Activated naive CD4-positive, alpha-beta T cell treated with anti-CD3 and anti-CD28 coated beads, Interleukin-2, amount 50 U/mL, for 72 hours (primary cell): ENCODE data around the gene ADAMTS15. TPM values are rescaled to one million over a fixed set of nuclear protein-coding genes. Genes with fewer than 3 reads are reported as not detected.

Experiments used
- ATAC-seq, 2 donors: fragments of 150-1000 bp; cut with Tn5 transposase; 2 replicates each; pipeline ENCODE4 v1.10.0; 2021; ENCODE audit warnings: mild to moderate bottlenecking in 2 of 2, moderate library complexity in 2 of 2
- DNase-seq, 2 donors: peaks; one replicate each; pipeline ENCODE4 v3.0.0; 2021 to 2022; ENCODE audit warnings: low spot score in 2 of 2
- H3K27ac Mint-ChIP-seq, 2 donors: one replicate each; pipeline ENCODE4 v1.8.0; 2022; ENCODE audit warnings: mild to moderate bottlenecking in 2 of 2, mixed read lengths in 2 of 2
- H3K36me3 Mint-ChIP-seq, 2 donors: one replicate each; pipeline ENCODE4 v1.8.0; 2022; ENCODE audit warnings: mixed read lengths in 2 of 2
- H3K9me3 Mint-ChIP-seq, 2 donors: one replicate each; pipeline ENCODE4 v1.8.0; 2022; ENCODE audit warnings: mixed read lengths in 2 of 2
- total RNA-seq, 2 donors: library from RNA; stranded (reverse); gene quantifications; one replicate each; pipeline ENCODE4 v1.2.3, GENCODE V29; 2022

The ADAMTS15 gene
- total RNA-seq, 2 donors from 2014 or later, result not detected

DNA sequence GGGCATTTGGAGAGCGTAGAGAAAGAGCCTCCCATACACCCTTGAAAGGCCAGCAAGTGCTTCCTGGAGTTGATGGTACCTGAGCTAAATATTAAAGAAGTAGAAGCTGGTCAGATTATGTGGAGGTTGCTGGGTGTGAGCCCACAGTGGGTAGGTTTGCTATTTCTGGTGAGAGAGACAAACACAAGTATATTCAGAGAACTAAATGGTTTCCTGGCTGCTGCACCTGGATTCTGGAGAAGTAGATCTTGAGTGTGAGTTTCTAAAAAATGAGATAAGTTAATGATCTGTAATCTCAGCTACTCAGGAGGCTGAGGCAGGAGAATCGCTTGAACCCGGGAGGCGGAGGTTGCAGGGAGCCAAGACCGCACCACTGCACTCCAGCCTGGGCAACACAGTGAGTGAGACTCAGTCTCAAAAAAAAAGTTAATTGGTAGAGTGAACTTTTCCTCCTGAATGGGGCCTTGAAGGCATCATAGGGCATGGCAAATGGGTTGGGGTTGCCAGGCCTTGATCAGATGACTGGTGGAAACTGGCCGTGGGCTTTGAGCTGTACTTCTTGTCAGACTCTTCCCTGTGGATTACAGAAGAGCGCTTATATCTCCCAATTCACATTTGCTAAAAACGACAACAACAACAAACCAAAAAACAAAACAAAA is 75.8 kb downstream of the ADAMTS15 start:
- ATAC-seq, result no peak
- DNase-seq, result no peak
- no peaks in the 10 kb centered on the region for H3K36me3 Mint-ChIP-seq
- peak overlapping the region in 1 of 2 donors; percentile 9 for H3K27ac Mint-ChIP-seq
- H3K9me3 Mint-ChIP-seq, result no peaks in the 10 kb centered on the region

DNA sequence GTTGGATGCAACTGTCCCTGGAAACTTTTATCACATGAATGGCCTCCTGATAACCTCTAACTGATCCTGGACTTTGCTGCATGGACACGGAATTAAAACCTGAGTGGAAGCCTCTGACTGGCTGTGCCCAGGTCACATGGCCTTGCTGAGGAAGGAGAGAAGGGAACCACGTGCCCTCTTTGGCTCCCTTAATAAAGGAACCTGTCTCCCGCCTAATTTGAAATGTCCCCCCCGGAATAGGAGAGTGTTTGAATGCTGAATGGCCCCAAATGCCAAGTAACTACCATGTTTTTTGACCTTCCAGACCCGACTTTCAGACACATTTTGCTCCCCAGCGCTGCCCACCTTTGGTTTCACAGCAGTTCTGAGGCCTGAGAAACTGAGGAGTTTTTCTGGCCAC is 76.9 kb downstream of the ADAMTS15 start:
- no peaks in the 10 kb centered on the region for H3K9me3 Mint-ChIP-seq
- ATAC-seq (no peak), DNase-seq (no peak)
- H3K36me3 Mint-ChIP-seq, result no peaks in the 10 kb centered on the region
- peak overlapping the region in 1 of 2 donors; percentile 52 for H3K27ac Mint-ChIP-seq

Other genes with a start within 250 kb of the ADAMTS15 start
- 10 to 100 TPM; 43.4 to 47.2 TPM for gene ZBTB44, start 133.7 kb upstream of the ADAMTS15 start, total RNA-seq
- gene ADAMTS8, start 20.0 kb upstream of the ADAMTS15 start, total RNA-seq, result not detected